Activated CD8-positive, alpha-beta memory T cell treated with anti-CD3 and anti-CD28 coated beads, Interleukin-2, amount 50 U/mL, for 48 hours (primary cell): Measurements from ENCODE around the gene LIPT1.
"Not testable (repeated sequence)": the region's sequence is repeated elsewhere in the genome, so short reads cannot be mapped to it uniquely, and the experiment has no call there.

Experiments
- DNase-seq: peaks from one replicate; pipeline ENCODE4 v3.0.0-alpha.2; 2020

Gene LIPT1

GRCh38 chr2:99180755-99181623 lies 26.2 kb downstream of the LIPT1 start, which contains the start of the genes MITD1 and MRPL30:
MITD1 (minus strand) TSS chr2:99181058; CDS start chr2:99180981, 77 bp downstream.
MRPL30 (plus strand) TSS chr2:99181184; CDS start chr2:99186204, 5,020 bp downstream.
- peak; percentile 91 for DNase-seq

GRCh38 chr2:99181624-99182000 lies 26.8 kb downstream of the LIPT1 start:
- no peak for DNase-seq

GRCh38 chr2:99183025-99183424 lies 28.3 kb downstream of the LIPT1 start:
- DNase-seq, result no peak

GRCh38 chr2:99184811-99185210 lies 30.0 kb downstream of the LIPT1 start:
- no peak for DNase-seq

GRCh38 chr2:99187011-99187410 lies 32.2 kb downstream of the LIPT1 start:
- DNase-seq, result no peak

GRCh38 chr2:99188357-99188756 lies 33.6 kb downstream of the LIPT1 start:
- DNase-seq, result no peak

- DNase-seq, result no peak
These were observed 35.8 kb downstream of the LIPT1 start for GRCh38 chr2:99190548-99190947.

GRCh38 chr2:99192364-99192763 lies 37.6 kb downstream of the LIPT1 start:
- DNase-seq, result not testable (repeated sequence)

GRCh38 chr2:99198103-99198841 lies 43.5 kb downstream of the LIPT1 start:
- DNase-seq, result no peak

- DNase-seq, result no peak
These were observed 45.5 kb downstream of the LIPT1 start for GRCh38 chr2:99200076-99200800.

GRCh38 chr2:99201959-99202678 lies 47.4 kb downstream of the LIPT1 start:
- no peak for DNase-seq

GRCh38 chr2:99205491-99205890 lies 50.7 kb downstream of the LIPT1 start:
- DNase-seq, result no peak
